GM03348 (cell line): ENCODE measurements around the gene PKIG.
A peak's percentile ranks its signal among the peaks of the same experiment; 100 is the strongest.
"Not testable (repeated sequence)": the region's sequence is repeated elsewhere in the genome, so short reads cannot be mapped to it uniquely, and the experiment has no call there.

Experiments used
- DNase-seq: peaks from one replicate; pipeline ENCODE4 v3.0.0; 2012; ENCODE audit warnings: low spot score

PKIG gene

DNA sequence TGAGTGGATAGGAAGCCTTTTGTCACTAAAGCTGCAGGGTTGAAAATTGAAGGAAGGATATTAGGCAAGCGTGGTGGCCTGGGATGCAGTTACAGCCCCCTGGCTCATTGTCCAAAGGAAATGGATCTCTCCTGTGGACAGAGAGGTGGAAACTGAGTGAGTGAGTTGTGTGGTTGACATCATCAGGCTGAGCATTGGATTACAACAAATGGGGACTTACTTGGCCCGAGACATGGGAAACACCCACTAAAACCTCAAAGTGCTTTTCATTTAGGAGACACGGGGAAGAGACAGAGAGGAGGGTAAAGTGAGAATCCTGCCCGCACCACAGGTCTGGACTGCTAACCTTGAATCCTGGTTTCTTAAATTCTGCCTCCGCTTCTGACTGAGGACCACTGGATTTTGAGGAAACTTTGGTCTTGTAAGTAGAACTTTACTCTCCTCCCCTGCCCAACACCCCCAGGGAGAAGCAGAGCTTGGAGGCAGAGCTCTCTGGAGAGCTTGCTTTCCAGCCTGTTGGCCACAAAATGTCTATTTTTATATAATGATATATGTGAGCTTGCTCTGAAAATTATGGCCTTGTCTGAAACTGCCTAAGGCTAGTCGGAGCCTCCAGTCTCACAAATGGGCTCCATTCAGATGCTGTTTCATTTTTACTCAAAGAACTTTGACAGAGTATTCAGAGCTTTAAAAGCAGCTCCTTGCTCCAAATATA lies at the start of gene PKIG:
PKIG (plus strand) TSS at position 269 of the 715 bp plus-strand sequence. CDS start 31,978 bp downstream, outside the sequence.
- DNase-seq, result peak; percentile 80

DNA sequence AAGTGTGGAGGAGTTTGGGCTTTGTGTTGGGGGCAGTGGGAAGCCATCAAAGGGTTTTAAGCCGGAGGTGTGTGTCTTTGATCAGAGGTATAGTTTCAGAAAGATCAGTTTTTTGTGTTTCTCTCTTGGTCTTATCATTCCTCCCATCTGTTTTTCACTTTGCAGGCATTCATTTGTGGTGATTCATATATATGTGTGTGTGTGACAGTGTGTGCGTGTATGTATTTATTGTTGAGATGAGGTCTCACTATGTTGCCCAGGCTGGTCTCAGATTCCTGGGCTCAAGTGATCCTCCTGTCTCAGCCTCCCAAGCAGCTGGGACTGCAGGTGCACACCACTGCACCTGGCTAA lies 49.4 kb upstream of the PKIG start:
- DNase-seq, result no peak

DNA sequence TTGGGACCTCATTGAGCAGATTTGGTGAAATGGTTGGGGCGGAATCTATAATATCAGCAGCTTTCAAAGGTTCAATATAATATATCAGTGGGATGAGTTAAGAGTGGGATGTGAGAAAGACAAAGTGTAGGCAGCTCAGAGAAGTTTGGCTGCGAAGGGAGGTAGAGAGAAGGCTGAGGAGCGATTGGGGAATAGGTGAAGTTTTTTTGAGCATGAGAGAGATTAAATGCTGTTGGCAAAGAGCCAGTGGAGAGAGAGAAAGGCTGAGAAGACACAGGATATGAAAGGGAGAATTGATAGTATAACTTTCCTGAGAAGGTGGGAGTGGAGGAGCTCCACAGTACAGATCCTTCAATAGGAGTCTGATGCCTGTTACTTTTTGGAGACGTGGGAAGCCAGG lies 48.5 kb upstream of the PKIG start:
- no peak for DNase-seq

DNA sequence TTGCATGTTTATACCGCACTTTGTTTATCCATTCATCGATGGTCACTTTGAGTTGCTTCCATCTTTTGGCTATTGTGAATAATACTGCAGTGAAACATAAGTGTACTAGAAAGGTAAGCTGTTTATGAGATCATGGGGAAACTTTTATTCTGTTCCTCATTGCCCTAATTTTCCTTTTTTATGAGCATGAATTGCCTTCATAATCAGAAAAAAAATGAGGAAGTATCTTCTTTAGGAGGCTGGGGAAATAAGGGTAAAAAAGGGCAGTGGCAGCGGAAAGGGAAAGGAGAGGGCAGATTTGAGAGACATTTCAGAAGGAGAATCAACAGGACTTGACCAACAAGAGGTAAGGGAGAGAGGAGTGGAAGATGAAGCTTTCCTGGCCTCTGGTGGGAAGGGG lies 46.2 kb upstream of the PKIG start:
- no peak for DNase-seq

DNA sequence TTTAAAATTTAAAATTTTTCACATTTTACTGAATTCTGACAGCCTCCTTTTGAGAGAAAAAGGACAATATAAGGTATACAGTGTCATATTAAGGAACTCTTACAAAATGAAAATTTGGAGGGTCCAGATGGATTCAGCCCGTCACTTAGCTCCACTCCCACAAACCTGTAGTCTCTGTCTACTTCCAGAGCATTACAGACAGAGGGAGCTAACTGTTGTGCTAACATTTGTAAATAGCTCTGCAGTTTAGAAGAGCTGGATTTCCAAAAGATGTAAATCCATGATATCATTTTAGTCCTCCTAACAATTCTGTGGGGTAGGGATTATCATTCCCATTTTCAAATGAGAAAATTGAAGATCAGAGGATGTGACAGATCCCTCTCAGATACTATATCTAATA lies 44.4 kb upstream of the PKIG start:
- DNase-seq, result no peak

DNA sequence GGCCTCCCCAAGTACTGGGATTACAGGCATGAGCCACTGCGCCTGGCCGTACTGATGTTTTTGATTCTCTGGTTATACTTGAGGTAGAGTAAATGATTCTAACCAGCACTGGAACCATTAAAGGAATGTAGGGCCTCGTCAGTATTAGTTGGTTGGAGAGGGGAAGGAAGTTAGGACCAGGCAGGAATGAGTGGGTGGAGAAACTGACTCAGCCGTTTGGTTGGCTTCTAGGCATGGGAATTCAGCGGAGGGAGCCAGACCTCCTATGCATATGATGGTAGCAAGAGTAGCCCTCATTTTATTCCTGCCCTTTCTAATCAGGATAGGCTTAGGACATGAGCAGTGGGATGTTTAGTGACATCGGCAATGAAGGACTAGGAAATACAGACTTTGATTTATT lies 41.5 kb upstream of the PKIG start:
- DNase-seq, result peak; percentile 52

DNA sequence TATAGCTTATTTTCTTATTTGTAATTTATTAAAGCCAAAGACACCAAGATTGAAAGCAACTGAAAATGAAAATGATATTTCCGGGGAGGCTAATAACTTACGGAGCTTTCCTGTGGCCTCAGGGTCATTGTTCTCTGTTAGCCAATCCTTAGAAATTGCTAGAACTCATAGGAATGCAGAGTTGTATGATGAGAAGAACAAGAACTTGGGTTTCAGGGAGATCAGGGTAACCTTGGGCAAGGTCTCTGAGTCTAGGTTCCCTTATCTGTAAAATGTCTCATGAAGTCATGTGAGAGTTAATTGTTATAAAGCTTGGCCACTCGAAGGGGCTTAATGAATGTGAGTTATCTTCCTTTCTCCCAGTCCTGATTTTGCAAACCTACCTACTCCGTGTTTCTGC lies 40.4 kb upstream of the PKIG start:
- DNase-seq, result no peak

DNA sequence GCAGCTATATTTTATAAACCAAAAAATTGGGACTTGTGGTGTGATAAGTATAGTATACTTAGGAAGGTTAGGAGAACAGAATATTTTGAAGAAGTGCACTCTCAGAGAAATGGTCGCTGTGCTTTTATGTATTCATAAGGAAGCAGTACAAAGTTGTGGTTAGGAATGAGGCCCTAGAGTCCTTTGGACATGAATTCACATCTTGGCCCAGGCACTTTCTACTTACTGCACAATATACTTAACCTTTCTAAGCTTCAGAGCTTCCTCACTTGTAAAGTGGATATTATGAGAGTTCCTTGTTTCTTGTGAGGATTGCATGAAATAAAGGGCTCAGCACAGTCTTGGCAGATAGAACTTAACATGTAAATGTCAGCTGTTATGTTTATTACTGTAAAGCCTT lies 39.5 kb upstream of the PKIG start:
- no peak for DNase-seq

DNA sequence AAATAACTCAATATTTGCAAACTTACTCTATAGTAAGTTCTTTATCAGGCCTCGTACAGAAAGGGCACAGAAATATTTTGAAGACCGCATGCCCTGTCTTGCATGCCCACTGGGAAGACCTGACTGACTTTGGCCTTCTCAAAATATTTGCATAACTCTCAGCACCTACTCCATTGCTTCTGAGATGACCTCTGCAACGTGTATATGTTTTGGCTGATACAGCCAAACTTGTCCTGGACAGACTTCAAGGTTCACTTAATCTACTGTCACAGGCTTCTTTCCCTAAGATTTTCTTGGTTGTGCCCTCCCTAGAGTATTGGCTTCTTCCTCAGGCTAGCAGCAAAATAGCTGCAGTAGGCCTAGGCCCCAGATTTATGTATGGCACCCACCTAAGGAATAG lies 39.0 kb upstream of the PKIG start:
- no peak for DNase-seq

DNA sequence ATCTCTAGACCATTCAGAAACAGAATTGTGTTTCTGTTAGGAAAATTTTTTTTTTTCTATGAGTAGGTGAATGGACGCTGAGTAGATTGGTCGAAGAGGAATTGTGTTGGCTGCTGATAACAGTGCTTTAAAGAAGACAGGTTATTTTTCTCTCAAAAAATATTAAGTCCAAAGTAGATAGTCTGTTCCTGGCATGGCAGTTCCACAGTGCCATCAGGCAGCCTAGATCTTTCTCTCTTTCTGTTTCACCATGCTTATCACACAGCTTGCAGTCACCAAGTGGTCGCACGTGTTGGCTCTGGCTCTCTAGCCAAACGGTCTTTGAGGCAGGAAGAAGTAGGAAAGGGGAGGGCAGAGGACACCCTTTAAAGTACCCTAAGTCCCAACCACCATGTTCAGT lies 38.1 kb upstream of the PKIG start:
- no peak for DNase-seq

DNA sequence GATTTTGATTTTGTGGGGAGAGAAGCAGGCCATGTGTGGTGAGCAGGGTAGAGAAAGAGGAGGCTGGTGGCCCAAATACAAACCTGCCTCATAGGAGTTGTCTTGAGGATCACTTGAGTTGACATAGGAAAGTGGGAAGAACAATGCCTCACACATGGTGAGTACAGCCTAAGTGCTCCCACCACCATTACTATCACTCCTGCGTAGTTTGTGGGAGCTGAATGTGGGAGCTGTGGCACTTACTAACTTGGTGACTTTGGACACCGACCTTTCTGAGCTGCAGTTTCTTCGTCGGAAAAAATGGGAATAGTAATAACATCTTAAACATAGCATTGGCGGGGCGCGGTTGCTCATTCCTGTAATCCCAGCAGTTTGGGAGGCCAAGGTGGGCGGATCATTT lies 35.0 kb upstream of the PKIG start:
- no peak for DNase-seq

DNA sequence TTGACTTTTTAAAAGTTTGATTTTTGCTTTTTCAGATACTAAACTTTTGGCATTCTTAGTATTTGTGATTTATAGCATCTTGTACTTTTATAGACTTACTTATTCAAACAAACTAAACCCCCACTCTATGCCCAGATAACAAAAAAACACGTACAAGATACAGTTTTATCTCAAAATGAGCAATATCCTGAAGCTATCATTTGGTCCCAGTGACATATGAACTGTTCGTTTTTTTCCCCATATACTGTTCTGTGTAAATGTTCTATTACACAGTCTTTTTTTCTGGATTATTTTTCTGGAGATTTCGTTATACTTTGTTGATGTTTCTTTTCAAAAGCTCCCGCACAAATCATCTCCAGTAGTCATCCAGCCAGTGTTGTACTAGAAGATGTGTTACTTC lies 33.3 kb upstream of the PKIG start:
- DNase-seq, result no peak

DNA sequence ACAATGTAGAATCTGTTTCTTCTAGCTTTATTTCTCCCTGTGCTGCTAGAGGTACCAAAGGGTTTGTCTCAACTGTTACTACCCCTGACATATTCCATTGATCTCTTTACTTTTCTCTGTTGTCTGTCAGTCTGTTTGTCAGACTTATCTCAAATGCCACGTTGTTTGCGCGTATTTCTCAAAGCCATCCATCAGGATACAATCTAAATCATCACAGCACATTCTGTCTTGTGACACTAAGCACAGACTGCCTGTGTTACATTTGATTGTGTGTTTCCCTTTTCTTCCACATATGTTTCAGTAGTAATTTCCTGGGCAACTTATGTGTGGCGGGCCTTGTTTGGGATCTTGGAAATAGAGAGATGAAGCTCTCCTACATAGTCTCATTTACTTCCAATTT lies 30.3 kb upstream of the PKIG start:
- DNase-seq, result no peak

DNA sequence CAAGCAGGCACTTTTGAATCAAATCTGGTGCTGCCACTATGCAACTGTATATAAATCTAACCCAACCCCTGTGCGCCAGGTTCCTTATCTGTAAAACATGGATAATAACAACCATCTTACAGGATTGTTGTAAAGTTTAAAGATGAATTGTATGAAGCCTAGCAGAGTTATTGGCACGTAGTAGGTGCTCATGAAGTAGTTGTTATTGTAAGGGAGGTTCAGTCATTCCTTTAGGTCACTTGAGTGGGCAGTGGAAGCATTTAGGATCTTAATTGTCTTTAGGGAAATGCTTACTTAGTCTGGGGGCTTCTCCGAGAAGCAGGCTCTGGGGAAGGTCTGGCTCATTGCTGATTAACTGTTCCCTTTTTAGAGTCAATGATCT lies 29.8 kb upstream of the PKIG start:
- DNase-seq, result no peak

DNA sequence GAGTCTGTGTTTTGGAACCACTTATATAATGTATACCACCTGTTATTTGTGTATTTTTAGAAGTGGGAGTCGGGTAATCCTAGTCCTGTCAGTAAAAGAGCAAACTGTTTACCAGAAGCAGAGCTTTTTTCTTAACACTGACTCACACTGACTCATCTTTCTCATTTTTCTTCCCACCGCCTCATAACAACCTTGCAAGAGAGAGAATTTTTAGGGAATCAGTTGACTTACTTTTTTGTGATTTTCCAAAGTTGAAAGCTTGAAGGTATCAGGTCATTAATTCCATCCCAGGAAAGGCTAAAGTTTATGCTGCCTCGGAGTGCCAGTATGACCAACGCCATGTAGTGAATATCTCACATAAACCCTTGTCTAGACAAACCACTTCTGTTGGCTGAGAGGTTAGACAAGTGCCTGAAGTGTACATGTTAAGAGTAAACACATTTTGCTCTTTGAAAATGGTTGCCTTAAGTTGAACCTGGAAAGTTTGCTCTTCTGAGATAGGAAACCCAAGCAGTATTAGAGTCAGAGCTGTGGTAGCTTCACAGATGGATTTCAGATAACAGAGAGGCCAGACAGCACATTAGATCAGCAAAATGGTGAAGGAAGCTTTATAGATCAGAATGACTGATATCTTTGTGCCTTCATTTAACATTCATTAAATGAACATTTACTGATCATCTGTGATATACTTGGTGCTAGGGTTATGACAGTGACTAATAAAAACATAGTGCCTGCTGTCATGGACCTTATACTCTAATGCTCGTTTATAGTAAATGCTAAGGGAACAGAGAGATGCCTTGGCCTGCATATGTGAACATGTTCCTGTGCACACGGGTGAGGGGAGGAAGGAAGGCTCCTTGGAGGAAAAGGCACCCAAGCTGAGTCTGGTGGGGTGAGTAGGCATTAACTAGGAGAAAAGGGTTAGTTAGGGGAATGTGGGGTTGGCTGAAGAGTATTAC lies 29.1 kb upstream of the PKIG start:
- DNase-seq, result peak; percentile 66

DNA sequence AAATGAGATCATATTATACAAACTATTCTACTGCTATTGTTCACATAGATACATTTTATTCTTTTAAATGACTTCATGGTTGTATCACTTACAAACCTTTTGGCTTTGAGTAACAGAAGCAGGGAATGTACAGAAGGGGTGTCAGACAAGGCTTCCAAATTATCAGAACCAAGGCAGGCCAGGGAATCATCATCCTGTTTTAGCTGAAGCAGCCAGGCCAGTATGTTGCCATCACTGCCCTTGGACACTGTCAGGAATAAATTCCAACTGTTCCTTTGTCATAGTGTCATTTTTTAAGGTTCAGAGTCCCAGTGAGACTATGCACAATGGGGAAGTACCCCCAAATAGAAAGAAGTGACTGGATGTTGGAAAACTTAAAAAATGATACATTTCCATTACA lies 23.1 kb upstream of the PKIG start:
- no peak for DNase-seq

DNA sequence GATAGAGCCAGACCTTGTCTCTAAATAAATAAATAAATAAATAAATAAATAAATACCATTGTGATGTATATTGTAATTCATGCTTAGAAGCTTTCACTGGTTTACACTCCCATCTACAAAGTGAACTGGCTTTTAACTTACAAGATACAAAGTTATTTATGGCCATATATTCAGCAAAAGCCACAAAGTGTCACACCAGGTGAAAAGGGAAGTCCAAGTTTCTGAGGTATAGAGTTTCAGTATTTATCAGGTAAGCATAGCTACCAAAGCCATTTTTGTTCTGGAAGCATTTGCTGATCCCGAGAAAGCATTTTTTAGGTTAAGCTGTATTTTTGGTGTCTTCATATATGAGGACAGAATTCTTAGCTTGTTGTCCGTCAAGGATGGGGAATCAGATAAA lies 22.1 kb upstream of the PKIG start:
- no peak for DNase-seq

DNA sequence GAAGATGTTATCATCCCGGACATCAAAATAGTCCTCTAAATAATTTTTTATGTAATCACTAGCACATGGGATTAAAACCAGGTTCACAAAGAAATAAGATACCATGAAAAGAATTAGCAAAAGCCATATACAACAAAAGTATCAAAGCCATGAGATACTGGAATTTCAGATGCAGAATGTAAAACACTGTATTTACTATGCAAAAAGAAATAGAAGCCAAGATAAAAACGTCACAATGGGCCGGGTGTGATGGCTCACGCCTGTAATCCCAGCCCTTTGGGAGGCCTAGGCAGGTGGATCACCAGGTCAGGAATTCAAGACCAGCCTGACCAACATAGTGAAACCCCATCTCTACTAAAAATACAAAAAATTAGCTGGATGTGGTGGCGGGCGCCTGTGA lies 21.6 kb upstream of the PKIG start:
- DNase-seq, result not testable (repeated sequence)

DNA sequence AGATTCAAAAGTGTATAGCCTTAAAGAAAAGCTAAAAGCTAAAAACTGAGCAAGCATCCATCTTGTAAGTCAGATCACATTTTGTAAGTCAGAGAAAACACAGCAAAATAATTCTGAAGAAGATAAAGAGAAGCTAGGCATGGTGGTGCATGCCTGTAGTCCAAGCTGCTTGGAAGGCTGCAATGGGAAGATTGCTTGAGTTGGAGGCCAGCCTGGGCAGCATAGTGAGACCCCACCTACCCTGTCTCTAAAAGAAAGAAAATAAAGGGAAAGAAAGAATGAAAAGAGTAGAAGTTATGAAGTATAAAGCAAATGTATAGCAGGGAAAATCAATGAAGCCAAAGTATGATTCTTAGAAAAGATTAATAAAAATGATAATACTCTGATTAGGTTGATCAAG lies 20.5 kb upstream of the PKIG start:
- no peak for DNase-seq

DNA sequence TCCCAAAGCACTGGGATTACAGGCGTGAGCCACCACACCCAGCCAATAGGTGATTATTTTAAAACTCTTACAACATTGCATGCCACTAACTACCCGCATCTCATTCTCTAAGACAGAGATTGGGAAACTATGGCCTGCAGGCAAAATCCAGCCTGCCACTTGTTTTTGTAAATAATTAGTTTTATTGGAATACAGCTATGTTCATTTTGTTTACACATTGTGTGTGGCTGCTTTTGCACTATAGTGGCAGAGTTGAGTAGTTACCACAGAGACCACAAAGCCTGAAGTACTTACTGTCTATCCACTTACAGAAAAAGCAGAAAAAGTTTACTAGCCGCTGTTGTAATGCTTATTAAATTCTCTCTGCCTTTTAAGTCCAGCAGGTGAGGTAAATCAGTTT lies 16.4 kb upstream of the PKIG start:
- no peak for DNase-seq

DNA sequence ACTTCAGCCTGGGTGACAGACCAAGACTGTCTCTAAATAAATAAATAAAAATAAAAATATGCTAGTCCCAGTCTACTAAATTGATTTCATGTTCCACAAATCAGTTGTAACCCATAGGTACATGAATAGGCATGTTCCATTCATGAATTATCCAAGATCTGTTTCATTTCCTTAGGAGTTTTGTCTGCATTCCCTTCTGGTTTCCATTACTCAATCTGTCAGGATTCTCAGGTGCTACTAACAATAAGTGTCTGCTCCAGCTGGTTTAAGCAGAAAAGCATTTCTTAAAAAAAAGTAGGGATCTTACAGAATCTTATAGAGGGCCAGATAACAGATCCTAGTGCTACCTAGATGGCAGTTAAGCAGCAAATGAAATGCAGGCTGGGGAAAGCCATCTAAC lies 15.6 kb upstream of the PKIG start:
- DNase-seq, result no peak

DNA sequence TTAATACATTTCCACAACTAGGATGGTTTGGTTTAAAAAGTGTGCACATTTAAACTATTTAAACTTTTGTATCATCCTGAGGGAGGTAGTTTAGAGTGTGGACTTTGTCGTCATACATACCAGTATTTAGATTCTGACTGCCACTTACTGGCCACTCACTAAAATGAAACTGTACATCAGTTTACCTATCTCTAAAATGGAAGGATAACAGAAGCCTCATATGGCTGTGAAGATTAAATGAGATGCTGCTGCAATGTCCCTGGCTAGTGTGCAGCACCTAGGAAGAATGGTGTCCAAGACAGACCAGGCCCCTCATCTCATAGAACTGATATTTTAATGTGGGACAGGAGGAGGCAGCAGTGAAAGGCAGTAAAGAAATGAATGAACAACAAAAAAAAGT lies 12.0 kb upstream of the PKIG start:
- DNase-seq, result no peak

DNA sequence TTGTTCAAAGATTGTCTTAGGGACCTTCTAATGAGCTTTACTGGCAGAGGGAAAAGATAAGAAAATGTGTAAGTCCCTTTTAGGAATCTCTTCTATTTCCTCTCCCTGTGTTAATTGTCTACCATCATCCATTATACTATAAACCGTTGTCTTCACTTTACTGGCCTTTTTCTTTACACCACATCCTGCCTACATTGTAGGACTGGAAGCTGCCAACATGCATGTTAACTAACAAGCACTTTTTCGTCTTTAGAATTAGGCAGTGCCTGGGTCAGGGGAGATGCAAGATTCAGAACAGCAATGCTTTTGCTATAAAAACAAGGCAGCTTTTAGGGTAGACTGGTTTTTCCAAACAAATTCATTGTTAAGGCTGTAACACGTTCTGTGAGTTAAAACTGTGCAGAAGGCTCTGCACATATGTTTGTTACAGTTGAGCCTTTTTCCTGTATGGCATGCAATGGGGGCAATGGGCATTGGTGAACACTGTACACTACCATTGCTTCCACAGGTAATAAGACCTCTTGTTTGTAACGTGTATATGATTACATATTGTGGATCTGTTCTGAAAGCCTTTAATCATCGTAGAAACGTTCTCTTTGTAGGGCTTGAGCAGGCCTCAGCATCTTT lies 10.9 kb upstream of the PKIG start:
- DNase-seq, result no peak
